NCI-H1417 (cell line): Measurements from ENCODE around the gene ANO1.

ENCODE experiments used
- DNase-seq, 3 experiments: peaks; one replicate each; lab custom pipeline; 2025; lab: John Stamatoyannopoulos, UW

ANO1 gene

GRCh38 chr11:70072861-70073755 lies 5.0 kb upstream of the ANO1 start:
- DNase-seq: peak in 1 of 3 experiments; percentile 44

- no peak for DNase-seq
Observed at GRCh38 chr11:70073871-70074371, 4.2 kb upstream of the ANO1 start.

- DNase-seq: no peak
Observed at GRCh38 chr11:70074746-70075145, 3.4 kb upstream of the ANO1 start.

GRCh38 chr11:70075836-70076235 lies 2.3 kb upstream of the ANO1 start:
- no peak for DNase-seq

GRCh38 chr11:70076461-70076931 lies 1.6 kb upstream of the ANO1 start:
- DNase-seq: no peak

GRCh38 chr11:70077411-70078094 lies 564 bp upstream of the ANO1 start:
- DNase-seq: no peak

- no peak for DNase-seq
Observed at GRCh38 chr11:70078781-70079616, 882 bp downstream of the ANO1 start.

GRCh38 chr11:70079691-70080090 lies 1.6 kb downstream of the ANO1 start:
- no peak for DNase-seq

GRCh38 chr11:70080763-70081162 lies 2.6 kb downstream of the ANO1 start:
- DNase-seq: no peak

- DNase-seq: no peak
Observed at GRCh38 chr11:70082829-70083228, 4.7 kb downstream of the ANO1 start.

- no peak for DNase-seq
Observed at GRCh38 chr11:70084046-70084984, 6.2 kb downstream of the ANO1 start.

GRCh38 chr11:70085815-70086769 lies 8.0 kb downstream of the ANO1 start:
- DNase-seq: no peak

GRCh38 chr11:70087446-70088167 lies 9.5 kb downstream of the ANO1 start:
- no peak for DNase-seq

- no peak for DNase-seq
Observed at GRCh38 chr11:70088735-70089250, 10.7 kb downstream of the ANO1 start.

- DNase-seq: no peak
Observed at GRCh38 chr11:70089631-70090030, 11.5 kb downstream of the ANO1 start.

GRCh38 chr11:70090961-70091381 lies 12.9 kb downstream of the ANO1 start:
- DNase-seq: peak; percentile 16 to 41 (median 40)

GRCh38 chr11:70091638-70092037 lies 13.5 kb downstream of the ANO1 start:
- DNase-seq: no peak

- DNase-seq: no peak
Observed at GRCh38 chr11:70092959-70093715, 15.0 kb downstream of the ANO1 start.
